Choroid plexus epithelial cell (primary cell): ENCODE results near the gene LRRC47.

ENCODE experiments used
- DNase-seq: peaks from one replicate; pipeline ENCODE4 v3.0.0-alpha.2; 2010; ENCODE audit warnings: low read depth
- H3K4me3 ChIP-seq: 2 replicates; pipeline ENCODE4 v1.5.1; 2011; ENCODE audit warnings: low read depth, mild to moderate bottlenecking, control low read depth, low read length, moderate library complexity
- CTCF ChIP-seq: conservative IDR thresholded peaks from 2 replicates; pipeline ENCODE4 v1.5.1; 2011; ENCODE audit warnings: low read depth, mild to moderate bottlenecking, control low read depth, inconsistent platforms, low read length, moderate library complexity

The LRRC47 gene

DNA sequence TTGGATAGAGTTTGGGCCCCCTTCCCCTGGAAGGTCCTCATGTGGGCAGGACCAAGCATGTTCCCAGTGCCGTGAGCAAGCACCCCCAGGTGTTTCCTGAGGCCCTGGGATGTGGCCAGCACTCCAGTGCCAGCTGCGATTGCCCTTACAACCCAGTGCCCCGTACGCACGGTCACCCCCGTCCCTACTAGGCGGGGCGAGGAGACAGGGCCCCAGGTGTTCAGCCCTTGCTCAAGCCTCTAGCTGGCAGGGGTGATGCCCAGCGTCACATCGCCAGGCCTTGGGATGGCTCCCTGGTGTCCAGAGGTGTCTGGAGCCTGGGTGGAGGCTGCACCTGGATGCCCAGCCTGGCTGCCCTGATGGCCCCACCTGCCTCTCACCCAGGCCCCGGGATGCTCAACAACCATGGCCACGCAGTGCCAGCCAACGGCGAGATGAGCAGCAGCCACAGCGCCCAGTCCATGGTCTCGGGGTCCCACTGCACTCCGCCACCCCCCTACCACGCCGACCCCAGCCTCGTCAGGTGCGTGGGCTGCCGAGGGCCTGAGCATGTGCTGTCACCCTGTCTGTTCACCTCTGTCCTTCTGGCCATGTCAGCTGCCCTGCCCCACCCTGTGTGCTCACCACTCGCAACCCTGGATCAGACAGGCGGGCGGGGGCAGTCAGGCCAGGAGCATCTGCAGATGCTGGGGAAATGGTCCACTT is 65.6 kb downstream of the LRRC47 start:
- no peak for TF ChIP-seq CTCF
- no peak for DNase-seq
- no peak overlapping the region for H3K4me3 ChIP-seq

DNA sequence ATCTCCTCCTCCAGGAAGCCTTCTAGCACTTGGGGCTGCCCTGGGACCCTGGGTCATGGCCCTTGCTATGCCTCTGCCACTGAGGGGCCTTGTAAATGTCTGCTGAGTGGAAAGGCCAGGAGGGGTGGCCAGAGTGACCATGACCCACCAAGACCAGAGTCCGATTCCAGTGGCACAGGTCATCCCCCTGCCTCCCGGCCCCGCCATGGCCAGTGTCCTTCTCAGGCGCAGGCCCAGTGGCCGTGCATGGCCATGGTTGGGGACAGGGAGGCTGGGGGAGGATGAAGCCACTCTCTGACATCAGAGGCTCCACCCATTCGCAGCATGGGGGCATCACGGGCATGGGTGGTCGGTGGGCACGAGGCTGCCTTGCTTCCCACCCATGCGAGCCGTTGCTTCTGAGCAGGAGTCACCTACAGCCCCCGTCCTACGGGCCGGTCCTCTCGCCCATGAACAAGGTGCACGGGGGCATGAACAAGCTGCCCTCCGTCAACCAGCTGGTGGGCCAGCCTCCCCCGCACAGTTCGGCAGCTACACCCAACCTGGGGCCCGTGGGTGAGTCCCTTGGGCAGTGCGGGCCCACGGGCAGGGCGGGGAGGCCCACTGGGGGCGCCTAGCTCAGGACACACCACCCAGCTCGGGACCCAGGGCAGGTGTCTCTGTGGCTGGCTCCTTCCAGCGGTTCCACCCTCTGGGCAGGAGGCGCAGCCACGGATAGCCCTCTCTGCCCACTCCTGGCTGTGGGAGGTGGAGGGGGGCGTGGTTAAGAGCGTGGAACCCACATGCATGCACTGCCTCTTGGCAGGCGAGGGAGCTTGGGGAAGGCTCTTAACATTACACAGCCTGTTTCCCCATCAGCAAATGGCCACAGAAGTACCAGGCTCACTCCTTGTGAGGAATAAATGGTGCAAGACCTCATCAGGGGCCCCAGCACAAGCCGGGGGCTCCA is 66.4 kb downstream of the LRRC47 start:
- H3K4me3 ChIP-seq: no peak overlapping the region
- TF ChIP-seq CTCF: no peak
- DNase-seq: peak; percentile 10
